K562 (cell line): Measurements from ENCODE around the gene NDUFAF8. TPM values are rescaled to one million over a fixed set of nuclear protein-coding genes. Genes with fewer than 3 reads are reported as not detected.

Source experiments
- ARID3B ChIP-seq: fragments of 250-450 bp; sonication (Bioruptor Pico); IDR thresholded peaks from 2 replicates; pipeline ENCODE4 v1.4.0; 2020; ENCODE audit warnings: borderline replicate concordance
- REST ChIP-seq, 2 experiments: fragments of 450-650 bp; formaldehyde crosslinking in 1 of 2; IDR thresholded peaks; 2 replicates each; pipeline versions ENCODE4 v1.4.0 to v1.6.1; 2014 to 2020; ENCODE audit warnings: mild to moderate bottlenecking in 2 of 2, borderline replicate concordance in 1 of 2, low read depth in 1 of 2
- THAP7 ChIP-seq: fragments of 250-450 bp; sonication (Bioruptor Pico); IDR thresholded peaks from 2 replicates; pipeline ENCODE4 v1.5.0; 2021
- ZNF696 ChIP-seq: fragments of 250-450 bp; sonication (Bioruptor Pico); conservative IDR thresholded peaks from 2 replicates; pipeline ENCODE4 v1.4.0; 2020; ENCODE audit warnings: mild to moderate bottlenecking, moderate library complexity
- polyA plus RNA-seq, 8 experiments: library from polyadenylated mRNA; depleted of rRNA in 4 of 8; stranded (reverse) in 5 of 8; unstranded in 3 of 8; fragments of >200 nt; fragmentation: Nextera tagmentation in 2 of 8; fragmentation: Illumina TruSeq in 1 of 8; extraction: Ambion mirVana in 2 of 8; extraction: Trizol in 1 of 8; gene quantifications; 2 replicates each; pipeline versions ENCODE4 v1.2.1 to v1.2.3, GENCODE V29; 2011 to 2014; ENCODE audit warnings: inconsistent platforms in 1 of 8, missing spikeins in 1 of 8
- total RNA-seq, 7 experiments: library from RNA; depleted of rRNA in 6 of 7; stranded (reverse); fragments of >200 nt in 6 of 7; fragmentation: Illumina TruSeq in 2 of 7; extraction: Trizol in 2 of 7; gene quantifications; 2 replicates each; pipeline versions ENCODE4 v1.2.1 to v1.2.3, GENCODE V29; 2011 to 2021; ENCODE audit warnings: low replicate concordance in 1 of 7

The NDUFAF8 gene
- total and polyA plus RNA-seq, 9 of the 15 experiments (the other 6 are each of a cell fraction or from before 2014, with no cell fraction given): 13.5 to 144 (median 90.0) TPM

- peak; percentile 39; the same call in 1 of the 2 replicates for TF ChIP-seq REST (IDR thresholded peaks at IDR 0.05; ENCODE audit: borderline replicate concordance)
- TF ChIP-seq REST (CRISPR knock-in tag; IDR thresholded peaks at IDR 0.05; ENCODE audit: low read depth): no peak
- no peak for TF ChIP-seq ZNF696 (CRISPR knock-in tag)
- no peak for TF ChIP-seq THAP7
- TF ChIP-seq ARID3B (CRISPR knock-in tag): no peak
These were observed 38.2 kb upstream of the NDUFAF8 start (continued) for GRCh38 chr17:81200695-81201580.
